IMR-90 (cell line): ENCODE data around the gene PDGFRA. TPM values are rescaled to one million over a fixed set of nuclear protein-coding genes. Genes with fewer than 3 reads are reported as not detected.

ENCODE experiments used
- MXI1 ChIP-seq: IDR thresholded peaks from 2 replicates; pipeline ENCODE4 v1.6.1; 2012; ENCODE audit warnings: low read depth, mild to moderate bottlenecking, low read length, moderate library complexity, borderline replicate concordance
- NFE2L2 ChIP-seq: fragments of 150-350 bp; IDR thresholded peaks from 2 replicates; pipeline ENCODE4 v1.6.1; 2016; ENCODE audit warnings: low read depth, mild to moderate bottlenecking, low read length
- polyA plus RNA-seq, 3 experiments: library from polyadenylated mRNA; depleted of rRNA; stranded (reverse); fragments of >200 nt; gene quantifications; 2 replicates each; pipeline ENCODE4 v1.2.3, GENCODE V29; 2012; ENCODE audit warnings: low replicate concordance in 1 of 3
- total RNA-seq: library from RNA; depleted of rRNA; stranded (reverse); fragments of >200 nt; gene quantifications from 2 replicates; pipeline ENCODE4 v1.2.3, GENCODE V29; 2012
- TF ChIP-seq, protein P1 (sequence below): fragments of 150-350 bp; IDR thresholded peaks from 2 replicates; pipeline ENCODE4 v1.6.1; 2017; ENCODE audit warnings: mild to moderate bottlenecking, antibody characterized with exemption, low read length, low read depth

PDGFRA gene
- total and polyA plus RNA-seq, 2 of the 4 experiments (the other 2 are of a cell fraction): 60.8 to 168 TPM

GRCh38 chr4:54225598-54226403, 3.3 kb upstream of the PDGFRA start (continued):
- TF ChIP-seq, protein P1, sequence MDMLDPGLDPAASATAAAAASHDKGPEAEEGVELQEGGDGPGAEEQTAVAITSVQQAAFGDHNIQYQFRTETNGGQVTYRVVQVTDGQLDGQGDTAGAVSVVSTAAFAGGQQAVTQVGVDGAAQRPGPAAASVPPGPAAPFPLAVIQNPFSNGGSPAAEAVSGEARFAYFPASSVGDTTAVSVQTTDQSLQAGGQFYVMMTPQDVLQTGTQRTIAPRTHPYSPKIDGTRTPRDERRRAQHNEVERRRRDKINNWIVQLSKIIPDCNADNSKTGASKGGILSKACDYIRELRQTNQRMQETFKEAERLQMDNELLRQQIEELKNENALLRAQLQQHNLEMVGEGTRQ: no peak
- no peak for TF ChIP-seq NFE2L2
- no peak for TF ChIP-seq MXI1
